ENCODE measurements around the gene MICAL3.
"Not testable (repeated sequence)": the region's sequence is repeated elsewhere in the genome, so short reads cannot be mapped to it uniquely, and the experiment has no call there.

Gene MICAL3, protein sequence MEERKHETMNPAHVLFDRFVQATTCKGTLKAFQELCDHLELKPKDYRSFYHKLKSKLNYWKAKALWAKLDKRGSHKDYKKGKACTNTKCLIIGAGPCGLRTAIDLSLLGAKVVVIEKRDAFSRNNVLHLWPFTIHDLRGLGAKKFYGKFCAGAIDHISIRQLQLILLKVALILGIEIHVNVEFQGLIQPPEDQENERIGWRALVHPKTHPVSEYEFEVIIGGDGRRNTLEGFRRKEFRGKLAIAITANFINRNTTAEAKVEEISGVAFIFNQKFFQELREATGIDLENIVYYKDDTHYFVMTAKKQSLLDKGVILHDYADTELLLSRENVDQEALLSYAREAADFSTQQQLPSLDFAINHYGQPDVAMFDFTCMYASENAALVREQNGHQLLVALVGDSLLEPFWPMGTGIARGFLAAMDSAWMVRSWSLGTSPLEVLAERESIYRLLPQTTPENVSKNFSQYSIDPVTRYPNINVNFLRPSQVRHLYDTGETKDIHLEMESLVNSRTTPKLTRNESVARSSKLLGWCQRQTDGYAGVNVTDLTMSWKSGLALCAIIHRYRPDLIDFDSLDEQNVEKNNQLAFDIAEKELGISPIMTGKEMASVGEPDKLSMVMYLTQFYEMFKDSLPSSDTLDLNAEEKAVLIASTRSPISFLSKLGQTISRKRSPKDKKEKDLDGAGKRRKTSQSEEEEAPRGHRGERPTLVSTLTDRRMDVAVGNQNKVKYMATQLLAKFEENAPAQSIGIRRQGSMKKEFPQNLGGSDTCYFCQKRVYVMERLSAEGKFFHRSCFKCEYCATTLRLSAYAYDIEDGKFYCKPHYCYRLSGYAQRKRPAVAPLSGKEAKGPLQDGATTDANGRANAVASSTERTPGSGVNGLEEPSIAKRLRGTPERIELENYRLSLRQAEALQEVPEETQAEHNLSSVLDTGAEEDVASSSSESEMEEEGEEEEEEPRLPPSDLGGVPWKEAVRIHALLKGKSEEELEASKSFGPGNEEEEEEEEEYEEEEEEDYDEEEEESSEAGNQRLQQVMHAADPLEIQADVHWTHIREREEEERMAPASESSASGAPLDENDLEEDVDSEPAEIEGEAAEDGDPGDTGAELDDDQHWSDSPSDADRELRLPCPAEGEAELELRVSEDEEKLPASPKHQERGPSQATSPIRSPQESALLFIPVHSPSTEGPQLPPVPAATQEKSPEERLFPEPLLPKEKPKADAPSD (N-terminal part only)

GRCh38 chr22:18024276-18024939 lies at the start of gene MICAL3:
TSS of gene MICAL3 (minus strand) at chr22:18024561. CDS start at chr22:17906812, 117,749 bp downstream.
- peaks cover 43% of the 10 kb centered on the region for H3K27me3 Mint-ChIP-seq
- H3K27ac Mint-ChIP-seq (ENCODE audit: low read depth), result peak within 1 kb of the TSS; percentile 71
- no peaks in the 10 kb centered on the region for H3K9me3 Mint-ChIP-seq
- peak within 1 kb of the TSS; percentile 83 for H3K4me3 Mint-ChIP-seq
- ATAC-seq (replicated peaks; ENCODE audit: extremely low read depth, poor library complexity, severe bottlenecking), result peak; percentile 89
- H3K4me1 Mint-ChIP-seq, result peaks cover 14% of the 10 kb centered on the region
- H3K36me3 Mint-ChIP-seq (ENCODE audit: insufficient read depth), result peaks cover 3% of the 10 kb centered on the region
- DNase-seq (ENCODE audit: low spot score in 2 of 2), result peak; percentile 46 to 47

GRCh38 chr22:18073927-18074326 lies 49.6 kb upstream of the MICAL3 start:
- H3K27me3 Mint-ChIP-seq; H3K27ac Mint-ChIP-seq (ENCODE audit: low read depth); H3K36me3 Mint-ChIP-seq (ENCODE audit: insufficient read depth); H3K9me3 Mint-ChIP-seq; DNase-seq (ENCODE audit: low spot score in 2 of 2); H3K4me3 Mint-ChIP-seq; ATAC-seq (replicated peaks; ENCODE audit: extremely low read depth, poor library complexity, severe bottlenecking): not testable (repeated sequence)
- peaks cover 28% of the 10 kb centered on the region for H3K4me1 Mint-ChIP-seq

GRCh38 chr22:18073467-18073866 lies 49.1 kb upstream of the MICAL3 start:
- Mint-ChIP-seq H3K36me3 (ENCODE audit: insufficient read depth) (peaks cover 7% of the 10 kb centered on the region), H3K27ac (ENCODE audit: low read depth) (no peak overlapping the region), H3K4me3 (no peak overlapping the region), H3K27me3 (peaks cover 10% of the 10 kb centered on the region), H3K4me1 (peaks cover 23% of the 10 kb centered on the region), H3K9me3 (no peaks in the 10 kb centered on the region)
- ATAC-seq (replicated peaks; ENCODE audit: extremely low read depth, poor library complexity, severe bottlenecking), result no peak
- DNase-seq (ENCODE audit: low spot score in 2 of 2), result no peak

- Mint-ChIP-seq H3K27ac (ENCODE audit: low read depth) (no peak overlapping the region), H3K4me3 (no peak overlapping the region), H3K9me3 (no peaks in the 10 kb centered on the region), H3K36me3 (ENCODE audit: insufficient read depth) (no peaks in the 10 kb centered on the region), H3K4me1 (peaks cover 11% of the 10 kb centered on the region), H3K27me3 (peaks cover 25% of the 10 kb centered on the region)
- no peak for DNase-seq (ENCODE audit: low spot score in 2 of 2)
- ATAC-seq (replicated peaks; ENCODE audit: extremely low read depth, poor library complexity, severe bottlenecking), result no peak
These were observed 47.6 kb upstream of the MICAL3 start for GRCh38 chr22:18071968-18072310.

- H3K27me3 Mint-ChIP-seq, result peaks cover 30% of the 10 kb centered on the region
- H3K27ac Mint-ChIP-seq (ENCODE audit: low read depth); H3K4me1 Mint-ChIP-seq; ATAC-seq (replicated peaks; ENCODE audit: extremely low read depth, poor library complexity, severe bottlenecking); H3K36me3 Mint-ChIP-seq (ENCODE audit: insufficient read depth); H3K9me3 Mint-ChIP-seq; H3K4me3 Mint-ChIP-seq; DNase-seq (ENCODE audit: low spot score in 2 of 2): not testable (repeated sequence)
These were observed 47.1 kb upstream of the MICAL3 start for GRCh38 chr22:18071307-18071967.

DNA sequence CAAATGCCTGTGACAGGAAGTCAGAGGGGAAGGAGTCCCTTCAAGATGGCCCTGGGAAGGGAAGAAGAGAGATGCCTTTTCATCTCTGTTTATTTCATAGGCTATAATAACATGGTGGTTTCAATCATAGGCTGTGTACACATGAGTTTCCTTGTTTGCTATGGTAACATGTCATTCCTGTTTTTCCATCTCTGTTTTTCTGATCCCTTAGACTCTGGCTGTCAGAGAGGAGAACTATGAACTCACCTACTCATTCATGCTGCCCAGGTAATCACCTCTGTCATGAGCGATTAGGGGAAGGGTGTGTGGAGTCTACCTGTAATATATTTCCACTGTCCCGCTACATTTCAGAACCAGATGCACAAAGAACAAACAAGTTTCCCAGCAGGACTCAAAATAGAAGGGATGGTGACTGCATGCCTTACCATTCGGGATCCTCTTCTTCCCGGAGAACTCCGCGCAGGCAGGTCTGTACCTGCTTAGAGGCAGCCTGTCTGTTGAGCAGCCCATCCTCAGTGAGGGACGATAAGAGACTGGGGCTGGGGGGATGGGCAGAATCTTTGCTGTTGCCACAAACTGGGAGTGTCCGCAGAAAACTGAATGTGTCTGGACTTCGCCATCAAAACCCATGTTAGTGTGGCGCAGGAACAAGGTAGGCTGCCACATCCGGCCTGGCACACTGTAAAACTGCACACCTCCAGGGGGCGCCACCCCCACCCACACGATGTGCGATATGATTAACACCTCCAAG lies 46.4 kb upstream of the MICAL3 start:
- H3K36me3 Mint-ChIP-seq (ENCODE audit: insufficient read depth), result no peaks in the 10 kb centered on the region
- no peaks in the 10 kb centered on the region for H3K9me3 Mint-ChIP-seq
- peaks cover under 1% of the 10 kb centered on the region for H3K4me1 Mint-ChIP-seq
- DNase-seq (ENCODE audit: low spot score in 2 of 2) (no peak), ATAC-seq (replicated peaks; ENCODE audit: extremely low read depth, poor library complexity, severe bottlenecking) (no peak)
- no peak overlapping the region for H3K27ac Mint-ChIP-seq (ENCODE audit: low read depth)
- H3K4me3 Mint-ChIP-seq, result no peak overlapping the region
- H3K27me3 Mint-ChIP-seq, result peaks cover 38% of the 10 kb centered on the region

DNA sequence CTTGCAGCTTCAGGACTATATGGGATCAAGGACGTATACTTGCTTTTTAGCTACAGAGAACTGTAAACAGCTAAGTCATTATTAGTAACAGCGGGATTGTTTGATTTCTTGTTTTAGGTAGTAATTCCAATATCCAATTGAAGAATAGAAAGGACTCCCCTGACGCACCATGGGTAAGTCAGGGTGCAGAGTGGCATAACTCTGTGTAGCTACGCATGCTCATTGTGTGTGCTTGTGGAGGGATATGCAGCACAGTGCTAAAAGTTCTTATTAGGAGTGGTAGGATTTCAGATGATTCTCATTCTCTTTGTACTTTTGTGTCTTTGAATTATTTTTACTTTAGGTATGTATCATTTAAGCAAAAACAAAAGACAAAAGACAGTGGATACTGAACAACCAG lies 45.7 kb upstream of the MICAL3 start:
- no peak for ATAC-seq (replicated peaks; ENCODE audit: extremely low read depth, poor library complexity, severe bottlenecking)
- Mint-ChIP-seq H3K4me3 (no peak overlapping the region), H3K4me1 (no peaks in the 10 kb centered on the region), H3K27me3 (peaks cover 44% of the 10 kb centered on the region), H3K9me3 (no peaks in the 10 kb centered on the region), H3K27ac (ENCODE audit: low read depth) (no peak overlapping the region), H3K36me3 (ENCODE audit: insufficient read depth) (no peaks in the 10 kb centered on the region)
- no peak for DNase-seq (ENCODE audit: low spot score in 2 of 2)

- ATAC-seq (replicated peaks; ENCODE audit: extremely low read depth, poor library complexity, severe bottlenecking) (no peak), DNase-seq (ENCODE audit: low spot score in 2 of 2) (no peak)
- peaks cover 54% of the 10 kb centered on the region for H3K27me3 Mint-ChIP-seq
- H3K9me3 Mint-ChIP-seq, result no peaks in the 10 kb centered on the region
- no peaks in the 10 kb centered on the region for H3K36me3 Mint-ChIP-seq (ENCODE audit: insufficient read depth)
- H3K4me1 Mint-ChIP-seq, result no peaks in the 10 kb centered on the region
- no peak overlapping the region for H3K4me3 Mint-ChIP-seq
- H3K27ac Mint-ChIP-seq (ENCODE audit: low read depth), result no peak overlapping the region
These were observed 44.7 kb upstream of the MICAL3 start for GRCh38 chr22:18069041-18069440.

DNA sequence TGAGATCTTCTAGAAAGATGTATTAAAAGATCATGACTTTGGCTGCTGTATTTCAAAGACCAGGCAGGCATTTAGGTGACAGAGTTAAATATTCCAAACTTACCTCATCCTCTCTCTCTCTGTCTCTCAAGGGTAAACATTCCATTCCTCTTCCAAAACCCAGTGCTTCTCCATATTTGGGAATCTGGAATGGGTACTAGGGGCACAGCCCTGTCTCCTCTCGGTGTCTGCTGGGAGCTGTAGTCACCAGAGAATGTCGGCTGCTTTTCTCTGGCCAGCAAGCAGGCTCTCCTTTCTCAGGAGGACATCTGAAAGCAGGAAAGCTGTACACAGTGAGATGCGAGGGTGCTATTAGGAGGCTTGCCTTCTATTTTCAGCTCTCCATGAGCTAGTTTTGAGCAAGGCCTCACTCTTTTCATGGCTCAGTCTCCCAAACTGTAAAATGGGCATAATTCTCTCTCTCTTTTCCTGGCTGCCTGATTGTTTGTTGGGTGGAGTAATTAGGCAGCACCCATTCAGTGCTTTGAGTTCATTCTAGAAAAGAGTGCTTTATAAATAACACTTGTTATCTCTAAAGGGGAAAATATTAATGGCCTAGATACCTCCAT lies 44.1 kb upstream of the MICAL3 start:
- no peaks in the 10 kb centered on the region for H3K36me3 Mint-ChIP-seq (ENCODE audit: insufficient read depth)
- no peak for ATAC-seq (replicated peaks; ENCODE audit: extremely low read depth, poor library complexity, severe bottlenecking)
- H3K9me3 Mint-ChIP-seq, result no peaks in the 10 kb centered on the region
- no peak overlapping the region for H3K4me3 Mint-ChIP-seq
- H3K27ac Mint-ChIP-seq (ENCODE audit: low read depth), result no peak overlapping the region
- H3K27me3 Mint-ChIP-seq, result peaks cover 60% of the 10 kb centered on the region
- no peaks in the 10 kb centered on the region for H3K4me1 Mint-ChIP-seq
- no peak for DNase-seq (ENCODE audit: low spot score in 2 of 2)

GRCh38 chr22:18067548-18068341 lies 43.4 kb upstream of the MICAL3 start:
- Mint-ChIP-seq H3K36me3 (ENCODE audit: insufficient read depth) (no peaks in the 10 kb centered on the region), H3K9me3 (no peaks in the 10 kb centered on the region), H3K4me3 (no peak overlapping the region), H3K4me1 (no peaks in the 10 kb centered on the region), H3K27ac (ENCODE audit: low read depth) (no peak overlapping the region), H3K27me3 (peaks cover 63% of the 10 kb centered on the region)
- ATAC-seq (replicated peaks; ENCODE audit: extremely low read depth, poor library complexity, severe bottlenecking) (no peak), DNase-seq (ENCODE audit: low spot score in 2 of 2) (no peak)
